NCI-H187 treated with DMSO at 0.1 percent for 48 hours (cell line): ENCODE measurements around the gene HUNK.
"Not testable (repeated sequence)": the region's sequence is repeated elsewhere in the genome, so short reads cannot be mapped to it uniquely, and the experiment has no call there.

Experiments
- DNase-seq: peaks from one replicate; lab custom pipeline; 2025; lab: John Stamatoyannopoulos, UW

HUNK gene

GRCh38 chr21:31872452-31873274 is at the start of gene HUNK:
HUNK (plus strand) TSS chr21:31873020; CDS start chr21:31873675, 655 bp downstream.
- DNase-seq = peak; percentile 75

GRCh38 chr21:31829736-31830472 is 42.9 kb upstream of the HUNK start:
- DNase-seq = no peak

GRCh38 chr21:31830701-31831100 is 42.1 kb upstream of the HUNK start:
- no peak for DNase-seq

GRCh38 chr21:31837041-31837440 is 35.8 kb upstream of the HUNK start:
- no peak for DNase-seq

- no peak for DNase-seq
Measured at GRCh38 chr21:31837618-31838390, 35.0 kb upstream of the HUNK start.

- no peak for DNase-seq
Measured at GRCh38 chr21:31838586-31839355, 34.0 kb upstream of the HUNK start.

- DNase-seq = no peak
Measured at GRCh38 chr21:31844206-31844605, 28.6 kb upstream of the HUNK start.

- DNase-seq = no peak
Measured at GRCh38 chr21:31845151-31845729, 27.6 kb upstream of the HUNK start.

- DNase-seq = no peak
Measured at GRCh38 chr21:31846690-31847089, 26.1 kb upstream of the HUNK start.

GRCh38 chr21:31847761-31848160 is 25.1 kb upstream of the HUNK start:
- DNase-seq = no peak

GRCh38 chr21:31848326-31848985 is 24.4 kb upstream of the HUNK start:
- DNase-seq = no peak

- DNase-seq = no peak
Measured at GRCh38 chr21:31850886-31851285, 21.9 kb upstream of the HUNK start.

- DNase-seq = no peak
Measured at GRCh38 chr21:31855180-31855579, 17.6 kb upstream of the HUNK start.

GRCh38 chr21:31857096-31857495 is 15.7 kb upstream of the HUNK start:
- no peak for DNase-seq

- DNase-seq = not testable (repeated sequence)
Measured at GRCh38 chr21:31857631-31858030, 15.2 kb upstream of the HUNK start.

GRCh38 chr21:31860851-31861250 is 12.0 kb upstream of the HUNK start:
- DNase-seq = no peak

GRCh38 chr21:31862078-31862477 is 10.7 kb upstream of the HUNK start:
- peak; percentile 74 for DNase-seq

GRCh38 chr21:31865429-31865970 is 7.3 kb upstream of the HUNK start:
- no peak for DNase-seq

GRCh38 chr21:31866077-31866511 is 6.7 kb upstream of the HUNK start:
- DNase-seq = peak; percentile 44

GRCh38 chr21:31869750-31870149 is 3.1 kb upstream of the HUNK start:
- DNase-seq = no peak
